HuH-7.5 (cell line): ENCODE data around the gene WWOX.
"Not testable (repeated sequence)": the region's sequence is repeated elsewhere in the genome, so short reads cannot be mapped to it uniquely, and the experiment has no call there.

Source experiments
- DNase-seq: peaks from one replicate; pipeline ENCODE4 v3.0.0; 2011; ENCODE audit warnings: low spot score

The WWOX gene

GRCh38 chr16:78660795-78661194 lies 561.3 kb downstream of the WWOX start:
- no peak for DNase-seq

- no peak for DNase-seq
Measured at GRCh38 chr16:78663690-78664089, 564.2 kb downstream of the WWOX start.

GRCh38 chr16:78664811-78665772 lies 565.6 kb downstream of the WWOX start:
- no peak for DNase-seq

DNA sequence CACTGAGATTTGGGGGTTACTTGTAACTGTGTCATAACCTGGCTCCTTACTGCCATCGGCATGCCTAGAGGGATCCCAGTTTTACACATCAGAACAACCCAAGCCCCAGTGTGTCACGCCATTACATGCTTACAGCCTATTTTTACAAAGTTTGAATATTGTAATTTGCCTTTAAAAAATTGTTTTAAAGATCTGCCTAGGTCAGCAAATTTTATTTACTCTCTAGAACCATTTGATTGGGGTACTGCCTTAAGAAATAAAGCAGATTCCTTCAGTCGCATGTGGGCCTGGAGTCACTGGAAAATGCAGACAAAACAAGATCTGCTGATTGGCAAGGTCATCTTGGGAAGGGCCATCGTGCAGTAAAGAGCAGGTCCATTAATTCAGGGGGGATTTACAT lies 566.9 kb downstream of the WWOX start:
- no peak for DNase-seq

DNA sequence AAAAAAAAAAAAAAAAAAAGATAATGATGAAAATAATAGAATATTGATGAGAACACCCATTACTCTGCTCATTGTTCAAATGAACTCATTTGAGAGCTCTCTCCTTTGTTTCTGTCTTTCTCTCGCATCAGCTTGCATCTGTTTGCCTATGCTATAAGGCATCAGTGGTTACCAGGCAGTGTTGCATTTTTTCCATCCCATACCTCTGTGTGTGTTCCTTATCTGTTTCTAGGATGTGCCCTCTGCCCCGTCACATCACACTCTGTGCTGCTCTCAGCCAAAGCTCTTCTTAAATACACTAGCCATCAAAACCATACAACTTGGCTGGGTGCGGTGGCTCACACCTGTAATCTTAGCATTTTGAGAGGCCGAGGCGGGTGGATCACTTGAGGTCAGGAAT lies 568.2 kb downstream of the WWOX start:
- no peak for DNase-seq

DNA sequence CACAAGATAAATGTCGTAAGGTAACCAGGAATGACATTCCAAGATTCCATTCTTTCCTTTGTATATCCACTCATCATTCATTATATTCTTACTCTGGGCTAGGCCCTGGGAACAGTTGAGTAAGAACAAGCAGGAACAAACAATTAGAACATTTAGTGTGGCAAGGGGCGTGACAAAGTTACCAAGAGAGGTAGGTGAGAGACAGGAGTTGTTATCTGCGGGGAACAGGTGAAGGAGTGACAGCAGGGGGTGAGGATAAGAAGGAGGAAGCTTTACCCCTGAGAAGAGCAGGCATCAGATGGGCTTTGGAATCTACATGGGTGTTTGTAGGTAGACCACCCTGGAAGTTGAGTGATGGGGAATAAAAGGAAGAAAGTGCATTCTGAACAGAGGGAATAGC lies 568.9 kb downstream of the WWOX start:
- DNase-seq = no peak

GRCh38 chr16:78669994-78670393 lies 570.5 kb downstream of the WWOX start:
- no peak for DNase-seq

- DNase-seq = no peak
Measured at GRCh38 chr16:78672779-78673556, 573.5 kb downstream of the WWOX start.

GRCh38 chr16:78673884-78674283 lies 574.4 kb downstream of the WWOX start:
- DNase-seq = no peak

GRCh38 chr16:78675312-78675711 lies 575.9 kb downstream of the WWOX start:
- DNase-seq = peak; percentile 32

- DNase-seq = no peak
Measured at GRCh38 chr16:78675951-78676792, 576.7 kb downstream of the WWOX start.

- DNase-seq = no peak
Measured at GRCh38 chr16:78677181-78677731, 577.8 kb downstream of the WWOX start.

GRCh38 chr16:78679546-78679945 lies 580.1 kb downstream of the WWOX start:
- no peak for DNase-seq

- no peak for DNase-seq
Measured at GRCh38 chr16:78681743-78682142, 582.3 kb downstream of the WWOX start.

- no peak for DNase-seq
Measured at GRCh38 chr16:78684030-78684611, 584.7 kb downstream of the WWOX start.

DNA sequence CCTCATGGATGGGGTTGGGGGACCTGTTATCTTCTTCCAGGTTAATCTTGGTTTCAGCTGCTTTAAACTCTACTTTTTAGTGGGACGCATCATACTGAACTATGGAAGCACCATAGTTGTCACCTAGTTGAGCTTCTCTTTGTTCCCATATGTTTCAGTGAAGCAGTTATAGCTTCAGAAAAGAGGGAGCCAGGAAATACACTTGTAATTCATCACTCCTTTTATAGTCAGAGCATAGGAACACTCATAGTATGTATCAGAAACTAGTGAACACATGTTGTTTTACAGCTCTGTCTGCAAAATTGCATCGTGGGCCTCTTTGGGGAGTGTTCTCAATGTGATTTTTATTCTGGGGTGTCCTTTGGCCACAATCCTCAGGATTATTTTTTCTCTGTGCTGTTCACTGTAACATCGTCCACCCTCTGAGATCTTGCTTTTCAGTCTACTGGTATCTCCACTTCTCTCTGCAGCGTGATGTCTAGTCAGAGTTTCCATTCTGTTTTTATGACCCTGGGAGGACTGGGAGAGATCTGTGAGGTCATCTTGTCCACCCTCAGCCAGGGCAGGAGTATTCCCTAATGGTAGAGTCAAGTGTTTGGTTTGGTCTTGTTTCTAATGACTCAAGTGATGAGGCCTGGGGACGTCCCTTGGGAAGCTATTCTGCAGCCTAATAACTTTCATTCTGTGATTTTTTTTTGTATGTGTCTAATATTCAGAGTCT lies 585.4 kb downstream of the WWOX start:
- no peak for DNase-seq

GRCh38 chr16:78686601-78687000 lies 587.1 kb downstream of the WWOX start:
- DNase-seq = no peak

DNA sequence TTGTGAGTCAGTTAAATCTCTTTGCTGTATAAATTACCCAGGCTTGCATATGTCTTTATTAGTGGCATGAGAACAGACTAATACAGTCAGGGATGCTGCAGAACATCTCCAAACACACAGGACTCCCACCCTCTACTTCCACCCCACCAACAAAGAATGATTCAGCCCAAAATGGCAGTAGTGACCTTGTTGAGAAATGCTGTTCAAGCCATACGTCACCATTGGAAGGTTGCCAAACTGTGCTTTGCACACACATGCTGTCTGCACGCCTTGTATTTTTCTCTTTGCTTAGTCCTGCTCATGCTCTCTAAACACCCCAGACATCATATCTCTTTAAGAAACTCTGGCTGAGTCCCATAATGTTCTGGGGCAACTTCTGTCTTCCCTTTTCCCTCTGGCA lies 589.6 kb downstream of the WWOX start:
- DNase-seq = no peak

GRCh38 chr16:78689536-78689935 lies 590.1 kb downstream of the WWOX start:
- no peak for DNase-seq

DNA sequence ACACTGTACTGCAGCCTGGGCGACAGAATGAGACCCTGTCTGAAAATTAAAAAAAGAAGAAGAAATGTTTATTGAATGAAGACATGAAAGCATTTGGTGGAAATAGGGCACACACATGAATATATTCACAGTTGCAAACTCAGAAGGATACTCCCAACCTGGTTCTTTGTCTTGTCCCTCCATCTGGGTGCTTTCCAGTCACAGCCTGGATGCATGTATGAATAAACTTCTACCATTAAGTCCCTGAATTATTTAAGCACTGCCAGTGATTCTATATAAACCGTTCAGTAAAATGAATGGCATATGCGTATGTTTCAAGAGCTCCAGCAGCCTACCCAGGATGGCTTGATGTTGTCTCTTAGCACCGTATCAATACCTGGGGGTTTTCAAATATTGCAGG lies 591.1 kb downstream of the WWOX start:
- no peak for DNase-seq

DNA sequence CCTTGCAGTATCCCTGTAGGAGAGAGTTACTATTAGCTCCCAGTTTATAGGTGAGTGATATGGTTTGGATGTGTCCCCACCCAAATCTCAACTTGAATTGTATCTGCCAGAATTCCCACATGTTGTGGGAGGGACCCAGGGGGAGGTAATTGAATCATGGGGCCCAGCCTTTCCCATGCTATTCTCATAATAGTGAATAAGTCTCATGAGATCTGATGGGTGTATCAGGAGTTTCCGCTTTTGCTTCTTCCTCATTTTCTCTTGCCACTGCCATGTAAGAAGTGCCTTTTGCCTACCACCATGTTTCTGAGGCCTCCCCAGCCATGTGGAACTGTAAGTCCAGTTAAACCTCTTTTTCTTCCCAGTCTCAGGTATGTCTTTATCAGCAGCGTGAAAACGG lies 592.3 kb downstream of the WWOX start:
- DNase-seq = not testable (repeated sequence)
